K562 (cell line): ENCODE measurements around the gene RIPPLY3. TPM values are rescaled to one million over a fixed set of nuclear protein-coding genes. Genes with fewer than 3 reads are reported as not detected.

Source experiments
- ARNT ChIP-seq, 2 experiments: fragments of 450-650 bp; IDR thresholded peaks; 2 replicates each; pipeline ENCODE4 v1.6.1; 2016; ENCODE audit warnings: mild to moderate bottlenecking in 1 of 2
- CBX3 ChIP-seq, 2 experiments: IDR thresholded peaks; 1 replicate in 1 of 2; 2 replicates in 1 of 2; pipeline ENCODE4 v1.6.1; 2012; ENCODE audit warnings: inconsistent platforms in 2 of 2, low read length in 2 of 2, borderline replicate concordance in 1 of 2, control low read depth in 1 of 2
- GATA2 ChIP-seq: sonication (generic); formaldehyde crosslinking; IDR thresholded peaks from 2 replicates; pipeline ENCODE4 v1.4.0; 2020; ENCODE audit warnings: mild to moderate bottlenecking, missing genetic modification reagents
- GTF2A2 ChIP-seq: IDR thresholded peaks from 2 replicates; pipeline ENCODE4 v1.6.1; 2016; ENCODE audit warnings: mild to moderate bottlenecking, missing genetic modification characterization, missing compliant biosample characterization
- MEIS2 ChIP-seq: fragments of 450-650 bp; IDR thresholded peaks from 2 replicates; pipeline ENCODE4 v1.6.1; 2014; ENCODE audit warnings: mild to moderate bottlenecking; ENCODE audit not compliant: partially characterized antibody
- NCOA2 ChIP-seq, 2 experiments: fragments of 450-650 bp; IDR thresholded peaks; 2 replicates each; pipeline ENCODE4 v1.6.1; 2018; ENCODE audit warnings: mild to moderate bottlenecking in 2 of 2, moderate library complexity in 1 of 2; ENCODE audit not compliant: partially characterized antibody in 2 of 2
- NFIX ChIP-seq: fragments of 250-450 bp; sonication (Bioruptor Pico); IDR thresholded peaks from 2 replicates; pipeline ENCODE4 v1.4.0; 2020; ENCODE audit warnings: low read depth, mild to moderate bottlenecking, moderate library complexity
- RAD21 ChIP-seq, 2 experiments: fragments of 250-450 bp in 1 of 2; fragments of 450-650 bp in 1 of 2; sonication (Bioruptor Pico) in 1 of 2; formaldehyde crosslinking in 1 of 2; IDR thresholded peaks in 1 of 2; conservative IDR thresholded peaks in 1 of 2; 2 replicates each; pipeline versions ENCODE4 v1.4.0 to v1.8.0; 2020 to 2022; ENCODE audit warnings: mild to moderate bottlenecking in 2 of 2, moderate library complexity in 1 of 2
- REST ChIP-seq, 2 experiments: fragments of 450-650 bp; formaldehyde crosslinking in 1 of 2; IDR thresholded peaks; 2 replicates each; pipeline versions ENCODE4 v1.4.0 to v1.6.1; 2014 to 2020; ENCODE audit warnings: mild to moderate bottlenecking in 2 of 2, borderline replicate concordance in 1 of 2, low read depth in 1 of 2
- SPI1 ChIP-seq: IDR thresholded peaks from 2 replicates; pipeline ENCODE4 v1.6.1; 2011; ENCODE audit warnings: low read depth, low read length, control low read depth, borderline replicate concordance
- TCF3 ChIP-seq: sonication (generic); formaldehyde crosslinking; IDR thresholded peaks from 2 replicates; pipeline ENCODE4 v1.4.0; 2020; ENCODE audit warnings: mild to moderate bottlenecking, missing genetic modification reagents
- TEAD4 ChIP-seq, 2 experiments: sonication (generic) in 1 of 2; formaldehyde crosslinking in 1 of 2; IDR thresholded peaks; 2 replicates each; pipeline versions ENCODE4 v1.6.1 to v1.8.0; 2012 to 2022; ENCODE audit warnings: borderline replicate concordance in 1 of 2, inconsistent platforms in 1 of 2, low read length in 1 of 2, mild to moderate bottlenecking in 1 of 2, missing genetic modification reagents in 1 of 2
- YY1 ChIP-seq, 3 experiments: IDR thresholded peaks; 2 replicates each; pipeline ENCODE4 v1.6.1; 2011; ENCODE audit warnings: low read length in 2 of 3, mild to moderate bottlenecking in 2 of 3, moderate library complexity in 2 of 3, borderline replicate concordance in 1 of 3, control low read depth in 1 of 3, low read depth in 1 of 3; ENCODE audit not compliant: insufficient read depth in 3 of 3, insufficient replicate concordance in 2 of 3, control insufficient read depth in 1 of 3, insufficient read length in 1 of 3; ENCODE audit errors: extremely low read depth in 1 of 3
- ZNF282 ChIP-seq: sonication (generic); formaldehyde crosslinking; IDR thresholded peaks from 2 replicates; pipeline ENCODE4 v1.8.1; 2023; ENCODE audit warnings: missing genetic modification reagents
- polyA plus RNA-seq, 8 experiments: library from polyadenylated mRNA; depleted of rRNA in 4 of 8; stranded (reverse) in 5 of 8; unstranded in 3 of 8; fragments of >200 nt; fragmentation: Nextera tagmentation in 2 of 8; fragmentation: Illumina TruSeq in 1 of 8; extraction: Ambion mirVana in 2 of 8; extraction: Trizol in 1 of 8; gene quantifications; 2 replicates each; pipeline versions ENCODE4 v1.2.1 to v1.2.3, GENCODE V29; 2011 to 2014; ENCODE audit warnings: inconsistent platforms in 1 of 8, missing spikeins in 1 of 8
- total RNA-seq, 7 experiments: library from RNA; depleted of rRNA in 6 of 7; stranded (reverse); fragments of >200 nt in 6 of 7; fragmentation: Illumina TruSeq in 2 of 7; extraction: Trizol in 2 of 7; gene quantifications; 2 replicates each; pipeline versions ENCODE4 v1.2.1 to v1.2.3, GENCODE V29; 2011 to 2021; ENCODE audit warnings: low replicate concordance in 1 of 7
- TF ChIP-seq, protein P1 (sequence below): fragments of 450-650 bp; formaldehyde crosslinking; IDR thresholded peaks from 2 replicates; pipeline ENCODE4 v1.4.0; 2020; ENCODE audit warnings: mild to moderate bottlenecking, moderate library complexity

The RIPPLY3 gene
- total and polyA plus RNA-seq, 9 of the 15 experiments (the other 6 are each of a cell fraction or from before 2014, with no cell fraction given) = not detected

DNA sequence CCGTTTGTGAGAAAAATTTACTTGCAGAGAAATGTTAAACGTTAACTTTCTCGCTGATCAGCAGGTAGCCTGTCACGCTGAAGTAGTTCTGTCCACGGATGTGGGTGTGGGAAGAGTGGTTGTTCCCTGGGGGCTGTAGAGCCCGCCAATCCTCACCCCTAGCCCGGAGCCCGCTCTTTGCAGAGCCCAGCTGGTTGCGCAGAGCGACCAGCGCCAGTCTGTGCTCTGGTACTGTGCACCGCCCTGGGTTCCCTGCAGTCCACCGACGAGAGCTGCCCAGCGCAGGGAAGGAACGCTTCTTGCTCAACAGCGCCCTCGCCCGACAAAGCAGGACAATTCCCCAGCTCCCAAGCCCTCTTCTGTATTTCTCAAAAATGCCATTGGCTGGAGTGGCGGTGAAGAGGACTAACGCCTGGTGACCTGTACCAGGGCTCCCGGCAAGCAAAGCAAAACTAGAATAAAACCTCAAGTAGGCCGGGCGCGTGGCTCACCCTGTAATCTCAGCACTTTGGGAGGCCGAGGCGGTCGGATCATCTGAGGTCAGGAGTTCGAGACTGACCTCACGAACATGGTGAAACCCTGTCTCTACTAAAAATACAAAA, 3.3 kb downstream of the RIPPLY3 start (continued):
- TF ChIP-seq REST (IDR thresholded peaks at IDR 0.05; ENCODE audit: borderline replicate concordance) (peak; percentile 79; the same call in 1 of the 2 replicates), REST (CRISPR knock-in tag; IDR thresholded peaks at IDR 0.05; ENCODE audit: low read depth) (0 out of 2 replicates have a peak, but pooled peaks have one; percentile 25), TEAD4 (IDR thresholded peaks at IDR 0.05; ENCODE audit: low read length) (peak; percentile 32; the same call in 1 of the 2 replicates), TEAD4 (CRISPR knock-in tag; IDR thresholded peaks at IDR 0.05; ENCODE audit: borderline replicate concordance) (no peak), YY1 (IDR thresholded peaks at IDR 0.05; ENCODE audit: borderline replicate concordance in 1 of 3, control insufficient read depth in 1 of 3, extremely low read depth in 1 of 3, insufficient read depth in 3 of 3, insufficient read length in 1 of 3, insufficient replicate concordance in 2 of 3, low read depth in 1 of 3, low read length in 2 of 3) (peak in 1 of 3 experiments; percentile 51), NFIX (CRISPR knock-in tag) (no peak), ARNT (IDR thresholded peaks at IDR 0.05) (peak in 1 of 2 experiments; percentile 42; a peak in 1 of 4 replicates), MEIS2 (no peak), RAD21 (CRISPR knock-in tag; conservative IDR thresholded peaks at IDR 0.05 in 1 of 2, IDR thresholded peaks at IDR 0.05 in 1 of 2) (peak; percentile 71 to 88), GTF2A2 (tag) (no peak), TCF3 (CRISPR knock-in tag) (no peak), GATA2 (CRISPR knock-in tag) (no peak), CBX3 (IDR thresholded peaks at IDR 0.05; ENCODE audit: borderline replicate concordance in 1 of 2, low read length in 2 of 2) (0 out of 3 replicates have a peak, but pooled peaks of 1 of the 2 experiments have one; percentile 38), NCOA2 (IDR thresholded peaks at IDR 0.05; ENCODE audit: partially characterized antibody in 2 of 2) (no peak), ZNF282 (CRISPR knock-in tag) (no peak), SPI1 (peak; percentile 28; the same call in 1 of the 2 replicates)
- TF ChIP-seq, protein P1, sequence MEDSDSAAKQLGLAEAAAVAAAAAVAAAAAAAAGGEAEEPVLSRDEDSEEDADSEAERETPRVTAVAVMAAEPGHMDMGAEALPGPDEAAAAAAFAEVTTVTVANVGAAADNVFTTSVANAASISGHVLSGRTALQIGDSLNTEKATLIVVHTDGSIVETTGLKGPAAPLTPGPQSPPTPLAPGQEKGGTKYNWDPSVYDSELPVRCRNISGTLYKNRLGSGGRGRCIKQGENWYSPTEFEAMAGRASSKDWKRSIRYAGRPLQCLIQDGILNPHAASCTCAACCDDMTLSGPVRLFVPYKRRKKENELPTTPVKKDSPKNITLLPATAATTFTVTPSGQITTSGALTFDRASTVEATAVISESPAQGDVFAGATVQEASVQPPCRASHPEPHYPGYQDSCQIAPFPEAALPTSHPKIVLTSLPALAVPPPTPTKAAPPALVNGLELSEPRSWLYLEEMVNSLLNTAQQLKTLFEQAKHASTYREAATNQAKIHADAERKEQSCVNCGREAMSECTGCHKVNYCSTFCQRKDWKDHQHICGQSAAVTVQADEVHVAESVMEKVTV (CRISPR knock-in tag) = peak; percentile 51; the same call in 1 of the 2 replicates
